ENCODE results near the gene GPN2.
A peak's percentile ranks its signal among the peaks of the same experiment; 100 is the strongest.

GPN2 gene

GRCh38 chr1:26889551-26890466, at the start of gene GPN2:
GPN2 (minus strand) TSS chr1:26890283; CDS start chr1:26890096, 187 bp downstream.
- H3K4me1 ChIP-seq (ENCODE audit: control insufficient read depth, insufficient read depth, low read length): peaks cover 4% of the 10 kb centered on the region
- H3K9ac ChIP-seq (ENCODE audit: low read depth, low read length): peak within 1 kb of the TSS; percentile 93
- peaks cover 28% of the 10 kb centered on the region for H3K36me3 ChIP-seq (ENCODE audit: control insufficient read depth, insufficient read depth, low read length)
- no peaks in the 10 kb centered on the region for H3K27me3 ChIP-seq (ENCODE audit: control insufficient read depth, insufficient read depth, low read length)
- peak within 1 kb of the TSS; percentile 89 for H3K4me3 ChIP-seq (ENCODE audit: low read depth, low read length)
- no peaks in the 10 kb centered on the region for H3K9me3 ChIP-seq (ENCODE audit: control insufficient read depth, insufficient read depth, low read length)

- no peak overlapping the region for H3K9ac ChIP-seq (ENCODE audit: low read depth, low read length)
- peaks cover 33% of the 10 kb centered on the region for H3K36me3 ChIP-seq (ENCODE audit: control insufficient read depth, insufficient read depth, low read length)
- no peaks in the 10 kb centered on the region for H3K9me3 ChIP-seq (ENCODE audit: control insufficient read depth, insufficient read depth, low read length)
- no peaks in the 10 kb centered on the region for H3K4me1 ChIP-seq (ENCODE audit: control insufficient read depth, insufficient read depth, low read length)
- H3K27me3 ChIP-seq (ENCODE audit: control insufficient read depth, insufficient read depth, low read length): no peaks in the 10 kb centered on the region
- H3K4me3 ChIP-seq (ENCODE audit: low read depth, low read length): no peak overlapping the region
Observed at GRCh38 chr1:26938659-26939025, 48.6 kb upstream of the GPN2 start.

GRCh38 chr1:26938004-26938658, 48.0 kb upstream of the GPN2 start:
- no peaks in the 10 kb centered on the region for H3K9me3 ChIP-seq (ENCODE audit: control insufficient read depth, insufficient read depth, low read length)
- no peaks in the 10 kb centered on the region for H3K4me1 ChIP-seq (ENCODE audit: control insufficient read depth, insufficient read depth, low read length)
- H3K9ac ChIP-seq (ENCODE audit: low read depth, low read length): peak overlapping the region; percentile 24
- H3K27me3 ChIP-seq (ENCODE audit: control insufficient read depth, insufficient read depth, low read length): no peaks in the 10 kb centered on the region
- H3K36me3 ChIP-seq (ENCODE audit: control insufficient read depth, insufficient read depth, low read length): peaks cover 32% of the 10 kb centered on the region
- no peak overlapping the region for H3K4me3 ChIP-seq (ENCODE audit: low read depth, low read length)

GRCh38 chr1:26936823-26937222, 46.7 kb upstream of the GPN2 start:
- peaks cover 20% of the 10 kb centered on the region for H3K36me3 ChIP-seq (ENCODE audit: control insufficient read depth, insufficient read depth, low read length)
- H3K4me3 ChIP-seq (ENCODE audit: low read depth, low read length): no peak overlapping the region
- no peaks in the 10 kb centered on the region for H3K4me1 ChIP-seq (ENCODE audit: control insufficient read depth, insufficient read depth, low read length)
- no peak overlapping the region for H3K9ac ChIP-seq (ENCODE audit: low read depth, low read length)
- H3K27me3 ChIP-seq (ENCODE audit: control insufficient read depth, insufficient read depth, low read length): no peaks in the 10 kb centered on the region
- no peaks in the 10 kb centered on the region for H3K9me3 ChIP-seq (ENCODE audit: control insufficient read depth, insufficient read depth, low read length)

GRCh38 chr1:26932531-26932930, 42.4 kb upstream of the GPN2 start:
- Histone ChIP-seq H3K36me3 (ENCODE audit: control insufficient read depth, insufficient read depth, low read length) (peaks cover 16% of the 10 kb centered on the region), H3K27me3 (ENCODE audit: control insufficient read depth, insufficient read depth, low read length) (no peaks in the 10 kb centered on the region), H3K4me3 (ENCODE audit: low read depth, low read length) (no peak overlapping the region), H3K9me3 (ENCODE audit: control insufficient read depth, insufficient read depth, low read length) (no peaks in the 10 kb centered on the region), H3K4me1 (ENCODE audit: control insufficient read depth, insufficient read depth, low read length) (no peaks in the 10 kb centered on the region), H3K9ac (ENCODE audit: low read depth, low read length) (no peak overlapping the region)

- Histone ChIP-seq H3K4me1 (ENCODE audit: control insufficient read depth, insufficient read depth, low read length) (peaks cover 4% of the 10 kb centered on the region), H3K9me3 (ENCODE audit: control insufficient read depth, insufficient read depth, low read length) (no peaks in the 10 kb centered on the region), H3K4me3 (ENCODE audit: low read depth, low read length) (no peak overlapping the region), H3K9ac (ENCODE audit: low read depth, low read length) (no peak overlapping the region), H3K36me3 (ENCODE audit: control insufficient read depth, insufficient read depth, low read length) (peaks cover 20% of the 10 kb centered on the region), H3K27me3 (ENCODE audit: control insufficient read depth, insufficient read depth, low read length) (no peaks in the 10 kb centered on the region)
Observed at GRCh38 chr1:26923711-26924110, 33.6 kb upstream of the GPN2 start.

- Histone ChIP-seq H3K9ac (ENCODE audit: low read depth, low read length) (no peak overlapping the region), H3K9me3 (ENCODE audit: control insufficient read depth, insufficient read depth, low read length) (no peaks in the 10 kb centered on the region), H3K36me3 (ENCODE audit: control insufficient read depth, insufficient read depth, low read length) (peaks cover 20% of the 10 kb centered on the region), H3K4me1 (ENCODE audit: control insufficient read depth, insufficient read depth, low read length) (peaks cover 4% of the 10 kb centered on the region), H3K27me3 (ENCODE audit: control insufficient read depth, insufficient read depth, low read length) (no peaks in the 10 kb centered on the region), H3K4me3 (ENCODE audit: low read depth, low read length) (peak overlapping the region; percentile 94)
Observed at GRCh38 chr1:26922901-26923300, 32.8 kb upstream of the GPN2 start.

- H3K9me3 ChIP-seq (ENCODE audit: control insufficient read depth, insufficient read depth, low read length): no peaks in the 10 kb centered on the region
- H3K4me1 ChIP-seq (ENCODE audit: control insufficient read depth, insufficient read depth, low read length): peaks cover 4% of the 10 kb centered on the region
- H3K4me3 ChIP-seq (ENCODE audit: low read depth, low read length): peak overlapping the region; percentile 94
- H3K27me3 ChIP-seq (ENCODE audit: control insufficient read depth, insufficient read depth, low read length): no peaks in the 10 kb centered on the region
- H3K36me3 ChIP-seq (ENCODE audit: control insufficient read depth, insufficient read depth, low read length): peaks cover 20% of the 10 kb centered on the region
- H3K9ac ChIP-seq (ENCODE audit: low read depth, low read length): peak overlapping the region; percentile 93
Observed at GRCh38 chr1:26922431-26922729, 32.3 kb upstream of the GPN2 start.

- Histone ChIP-seq H3K36me3 (ENCODE audit: control insufficient read depth, insufficient read depth, low read length) (peaks cover 17% of the 10 kb centered on the region), H3K9me3 (ENCODE audit: control insufficient read depth, insufficient read depth, low read length) (no peaks in the 10 kb centered on the region), H3K27me3 (ENCODE audit: control insufficient read depth, insufficient read depth, low read length) (no peaks in the 10 kb centered on the region), H3K4me3 (ENCODE audit: low read depth, low read length) (peak within 1 kb of the TSS; percentile 94), H3K4me1 (ENCODE audit: control insufficient read depth, insufficient read depth, low read length) (peaks cover 4% of the 10 kb centered on the region), H3K9ac (ENCODE audit: low read depth, low read length) (peak within 1 kb of the TSS; percentile 93)
Observed at GRCh38 chr1:26921540-26922430, 31.7 kb upstream of the GPN2 start, which contains the start of gene NUDC. NUDC (plus strand) TSS chr1:26921743; CDS start chr1:26921849, 106 bp downstream.

GRCh38 chr1:26921126-26921539, 31.1 kb upstream of the GPN2 start:
- no peak overlapping the region for H3K9ac ChIP-seq (ENCODE audit: low read depth, low read length)
- no peaks in the 10 kb centered on the region for H3K27me3 ChIP-seq (ENCODE audit: control insufficient read depth, insufficient read depth, low read length)
- peak overlapping the region; percentile 64 for H3K4me3 ChIP-seq (ENCODE audit: low read depth, low read length)
- no peaks in the 10 kb centered on the region for H3K9me3 ChIP-seq (ENCODE audit: control insufficient read depth, insufficient read depth, low read length)
- peaks cover 10% of the 10 kb centered on the region for H3K36me3 ChIP-seq (ENCODE audit: control insufficient read depth, insufficient read depth, low read length)
- H3K4me1 ChIP-seq (ENCODE audit: control insufficient read depth, insufficient read depth, low read length): peaks cover 4% of the 10 kb centered on the region

GRCh38 chr1:26915204-26915842, 25.2 kb upstream of the GPN2 start:
- Histone ChIP-seq H3K4me3 (ENCODE audit: low read depth, low read length) (no peak overlapping the region), H3K4me1 (ENCODE audit: control insufficient read depth, insufficient read depth, low read length) (no peaks in the 10 kb centered on the region), H3K27me3 (ENCODE audit: control insufficient read depth, insufficient read depth, low read length) (peaks cover 3% of the 10 kb centered on the region), H3K9me3 (ENCODE audit: control insufficient read depth, insufficient read depth, low read length) (no peaks in the 10 kb centered on the region), H3K36me3 (ENCODE audit: control insufficient read depth, insufficient read depth, low read length) (no peaks in the 10 kb centered on the region), H3K9ac (ENCODE audit: low read depth, low read length) (no peak overlapping the region)

Measured in iPS-15b (cell line).